Fibroblast of skin of back (primary cell): ENCODE measurements around the gene FLT1.

Experiments
- DNase-seq: peaks from one replicate; pipeline ENCODE4 v3.0.0-alpha.2; 2013

FLT1 gene

GRCh38 chr13:28313579-28313978, 181.3 kb downstream of the FLT1 start:
- peak; percentile 36 for DNase-seq

- no peak for DNase-seq
Observed at GRCh38 chr13:28306325-28306724, 188.6 kb downstream of the FLT1 start.

GRCh38 chr13:28301839-28302238, 193.1 kb downstream of the FLT1 start:
- DNase-seq = no peak

DNA sequence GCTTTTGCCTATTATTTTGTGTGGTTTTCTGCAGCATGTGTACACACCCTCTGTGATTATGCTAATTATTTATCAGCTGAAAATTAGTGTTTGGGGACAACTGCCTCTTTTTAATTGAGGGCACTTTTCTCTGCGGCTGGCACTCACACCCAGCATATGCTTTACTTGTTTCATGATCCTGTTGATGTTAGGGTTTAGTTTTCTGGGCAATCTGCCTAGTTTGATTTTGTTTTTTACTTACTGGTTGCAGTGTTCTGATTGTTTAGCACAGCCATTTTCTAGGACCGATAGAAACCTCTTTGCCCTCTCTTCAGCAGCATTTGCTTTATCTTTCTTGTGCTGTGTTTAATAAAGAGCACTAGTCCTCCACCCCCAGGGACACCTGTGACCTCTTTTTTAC, 195.0 kb downstream of the FLT1 start:
- no peak for DNase-seq

DNA sequence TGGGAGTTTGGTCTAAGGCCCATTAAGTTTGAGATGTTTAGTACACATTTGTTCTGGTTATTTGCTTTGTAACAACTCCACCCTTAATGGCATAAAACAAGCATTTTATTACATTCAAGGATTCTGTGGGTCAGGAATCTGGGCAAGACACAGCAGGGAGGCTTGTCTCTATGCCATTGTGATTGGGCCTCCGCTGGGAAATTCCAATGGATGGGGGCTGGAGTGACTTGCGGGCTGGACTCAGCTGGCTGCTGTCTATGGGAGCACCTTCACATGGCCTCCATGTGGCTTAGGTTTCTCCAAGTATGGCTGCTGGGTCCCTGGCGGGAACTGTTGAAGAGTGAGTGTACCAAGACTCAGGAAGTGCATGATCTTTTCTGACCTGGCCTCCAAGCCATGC, 197.6 kb downstream of the FLT1 start:
- peak; percentile 37 for DNase-seq

DNA sequence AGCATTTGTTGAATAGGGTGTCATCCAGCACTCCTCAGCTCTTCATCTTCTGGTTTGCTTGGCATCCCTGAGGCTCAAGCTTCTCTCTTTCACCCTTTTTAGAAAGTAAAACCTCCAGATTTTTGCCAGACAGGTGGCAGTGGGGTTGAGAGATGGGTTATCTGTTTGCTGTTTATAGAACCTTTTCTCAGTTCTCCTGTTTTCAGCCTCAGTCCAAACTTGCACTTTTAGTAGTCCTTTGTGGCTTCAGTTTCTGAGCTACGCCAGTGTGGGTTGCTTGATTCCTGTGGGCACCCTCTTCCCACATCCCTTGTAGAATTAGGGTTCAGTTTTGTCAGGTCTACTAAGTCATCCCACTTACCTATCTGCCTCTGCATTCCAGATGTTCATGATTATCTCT, 208.7 kb downstream of the FLT1 start:
- no peak for DNase-seq

DNA sequence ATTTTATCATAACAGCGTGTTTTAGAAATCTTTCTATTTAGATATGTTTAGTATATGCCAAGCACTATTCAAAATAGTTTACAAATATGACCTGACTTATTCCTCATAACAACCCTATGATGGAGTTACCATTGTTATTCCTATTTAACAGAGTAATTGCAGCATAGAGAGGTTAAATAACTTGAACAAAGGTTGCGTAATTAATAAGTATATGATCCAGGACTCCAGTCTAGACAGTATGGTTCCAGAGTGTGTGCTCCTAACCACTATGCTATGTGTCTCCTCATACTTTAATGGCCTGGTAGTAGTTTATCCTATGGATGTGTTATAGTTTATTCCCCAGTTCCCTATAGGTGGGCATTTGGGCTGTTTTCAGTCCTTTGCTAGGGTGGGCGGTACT, 211.3 kb downstream of the FLT1 start:
- no peak for DNase-seq

- no peak for DNase-seq
Observed at GRCh38 chr13:28282451-28282850, 212.5 kb downstream of the FLT1 start.

- DNase-seq = no peak
Observed at GRCh38 chr13:28273919-28274318, 221.0 kb downstream of the FLT1 start.

GRCh38 chr13:28271056-28271840, 223.7 kb downstream of the FLT1 start:
- DNase-seq = no peak

GRCh38 chr13:28268800-28269223, 226.1 kb downstream of the FLT1 start:
- no peak for DNase-seq

DNA sequence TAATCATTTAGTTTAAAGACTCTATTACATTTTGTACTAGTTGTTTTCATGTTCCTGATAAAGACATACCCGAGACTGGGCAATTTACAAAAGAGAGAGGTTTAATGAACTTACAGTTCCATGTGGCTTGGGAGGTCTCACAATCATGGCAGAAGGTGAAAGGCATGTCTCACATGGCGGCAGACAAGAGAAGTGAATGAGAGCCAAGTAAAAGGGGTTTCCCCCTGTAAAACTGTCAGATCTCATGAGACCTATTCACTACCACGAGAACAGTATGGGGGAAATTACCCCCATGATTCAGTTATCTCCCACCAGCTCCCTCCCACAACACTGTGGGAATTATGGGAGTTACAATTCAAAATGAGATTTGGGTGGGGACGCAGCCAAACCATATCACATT, 227.4 kb downstream of the FLT1 start:
- DNase-seq = no peak

- no peak for DNase-seq
Observed at GRCh38 chr13:28258417-28258816, 236.5 kb downstream of the FLT1 start.

DNA sequence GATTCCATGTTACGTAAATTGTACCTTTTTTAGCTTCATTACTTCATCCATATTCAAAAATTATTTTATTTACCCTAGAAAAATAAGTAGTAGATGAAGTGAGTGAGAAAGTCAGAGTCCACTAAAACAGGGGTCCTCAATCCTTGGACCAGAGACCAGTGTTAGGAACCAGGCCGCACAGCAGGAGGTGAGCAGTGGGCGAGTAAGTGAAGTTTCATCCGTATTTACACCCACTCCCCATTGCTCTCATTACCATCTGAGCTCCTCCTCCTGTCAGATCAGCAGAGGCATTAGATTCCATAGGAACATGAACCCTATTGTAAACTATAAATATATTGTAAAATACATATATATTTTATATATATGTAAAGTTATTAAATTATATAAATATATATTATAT, 237.6 kb downstream of the FLT1 start:
- no peak for DNase-seq

GRCh38 chr13:28252547-28252946, 242.4 kb downstream of the FLT1 start:
- DNase-seq = no peak

DNA sequence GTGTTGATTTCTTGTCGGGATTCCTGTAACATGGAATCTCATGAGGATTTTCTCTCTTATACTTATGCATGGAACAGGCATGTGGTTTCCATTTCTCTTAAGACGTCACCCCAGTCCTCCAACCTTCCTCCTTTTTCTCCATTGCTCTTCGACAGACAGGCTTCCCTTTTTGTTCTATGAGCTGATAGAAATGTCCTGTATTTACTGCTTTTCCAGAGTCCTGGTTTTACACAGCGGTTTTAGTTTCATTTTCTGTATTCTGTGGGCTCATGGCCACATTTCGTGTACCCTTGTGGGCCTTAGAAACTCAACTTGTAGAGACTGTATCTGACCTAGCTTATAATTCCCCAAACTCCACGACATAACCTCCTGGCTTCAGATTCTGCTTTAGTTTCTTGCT, 243.5 kb downstream of the FLT1 start:
- DNase-seq = no peak

DNA sequence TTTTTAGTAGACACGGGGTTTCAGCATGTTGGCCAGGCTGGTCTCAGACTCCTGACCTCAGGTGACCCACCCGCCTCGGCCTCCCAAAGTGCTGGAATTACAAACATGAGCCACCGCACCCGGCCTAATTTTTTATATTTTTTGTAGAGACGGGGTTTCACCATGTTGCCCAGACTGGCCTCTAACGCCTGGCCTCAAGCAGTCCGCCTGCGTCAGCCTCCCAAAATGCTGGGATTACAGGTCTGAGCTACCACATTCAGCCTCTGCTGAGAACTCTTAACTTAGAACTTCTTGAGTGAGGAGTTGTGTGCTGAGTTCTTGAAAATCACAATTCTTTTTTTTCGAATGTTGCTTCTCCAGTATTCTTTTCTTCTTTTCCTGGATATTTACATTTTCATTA, 244.4 kb downstream of the FLT1 start:
- DNase-seq = no peak
